HepG2 (cell line): Measurements from ENCODE around the gene ECHS1. TPM values are rescaled to one million over a fixed set of nuclear protein-coding genes. Genes with fewer than 3 reads are reported as not detected.

Experiments
- ATAC-seq: fragments of 200-7000 bp; cut with Tn5 transposase; 3 replicates; pipeline ENCODE4 v1.9.1; 2020; ENCODE audit warnings: mild to moderate bottlenecking, moderate library complexity
- BruUV-seq: library from RNA; stranded (reverse); fragments of 400-500 nt; replicated peaks from 2 replicates; lab custom pipeline; 2021; lab: Mats Ljungman, UMichigan
- CTCF ChIA-PET: fragments of 300-600 bp; formaldehyde crosslinking; extraction: SDS; loops from one replicate; lab custom pipeline; 2021; ENCODE audit warnings: low total read pairs, inconsistent platforms, low intra/inter-chr PET ratio; lab: Yijun Ruan, JAX
- POLR2A ChIA-PET: fragments of 350-600 bp; sonication (Branson Sonifier 250); formaldehyde crosslinking; loops from one replicate; lab custom pipeline; 2020; ENCODE audit warnings: antibody characterized with exemption, inconsistent platforms; lab: Yijun Ruan, JAX
- DNase-seq: peaks from one replicate; pipeline ENCODE4 v3.0.0-alpha.2; 2015; ENCODE audit warnings: low spot score
- FAIRE-seq: peaks from 3 replicates; lab custom pipeline; 2011; peaks lifted over from hg19 to GRCh38; lab: Jason Lieb, UNC
- H2AFZ ChIP-seq: one replicate; pipeline ENCODE4 v1.6.1; 2011; ENCODE audit warnings: low read length, inconsistent platforms
- H3K27ac ChIP-seq: fragments of 300-600 bp; 3 replicates; pipeline ENCODE4 v1.8.0; 2011; ENCODE audit warnings: mixed run types, mild to moderate bottlenecking, mixed read lengths, low read length, inconsistent platforms; ENCODE audit not compliant: insufficient read depth; ENCODE audit errors: extremely low read length
- H3K27me3 ChIP-seq, 2 experiments: fragments of 200-600 bp in 1 of 2; 2 replicates in 1 of 2; 3 replicates in 1 of 2; pipeline versions ENCODE4 v1.6.0 to v1.8.0; 2011; ENCODE audit warnings: low read length in 2 of 2, mild to moderate bottlenecking in 2 of 2, moderate library complexity in 2 of 2, inconsistent platforms in 1 of 2; ENCODE audit not compliant: insufficient read depth in 2 of 2, control insufficient read depth in 1 of 2
- H3K36me3 ChIP-seq, 2 experiments: fragments of 200-600 bp in 1 of 2; replicated peaks in 1 of 2; 2 replicates in 1 of 2; 3 replicates in 1 of 2; pipeline versions ENCODE4 v1.5.1 to v1.8.0; 2011; ENCODE audit warnings: low read length in 2 of 2, inconsistent platforms in 1 of 2; ENCODE audit not compliant: insufficient read depth in 2 of 2, control insufficient read depth in 1 of 2
- H3K4me1 ChIP-seq: 2 replicates; pipeline ENCODE4 v1.5.1; 2012; ENCODE audit warnings: low read length, inconsistent platforms; ENCODE audit not compliant: insufficient read depth
- H3K4me2 ChIP-seq: 2 replicates; pipeline ENCODE4 v1.6.0; 2011; ENCODE audit warnings: low read depth, low read length, inconsistent platforms
- H3K4me3 ChIP-seq, 3 experiments: fragments of 200-600 bp in 1 of 3; sonication (generic), shearing (Covaris generic) in 1 of 3; replicated peaks in 1 of 3; 2 replicates each; pipeline ENCODE4 v1.5.1; 2011 to 2016; ENCODE audit warnings: low read length in 3 of 3, inconsistent platforms in 2 of 3, low read depth in 2 of 3, mild to moderate bottlenecking in 2 of 3, control low read depth in 1 of 3, mixed read lengths in 1 of 3; ENCODE audit not compliant: insufficient read depth in 1 of 3
- H3K79me2 ChIP-seq: one replicate; pipeline ENCODE4 v1.6.1; 2011; ENCODE audit warnings: low read length, inconsistent platforms; ENCODE audit not compliant: insufficient read depth
- H3K9ac ChIP-seq: 2 replicates; pipeline ENCODE4 v1.6.0; 2011; ENCODE audit warnings: mild to moderate bottlenecking, low read depth, low read length, inconsistent platforms; ENCODE audit not compliant: insufficient read depth
- H3K9me3 ChIP-seq: 2 replicates; pipeline ENCODE4 v1.5.1; 2012; ENCODE audit warnings: mild to moderate bottlenecking, low read length
- H4K20me1 ChIP-seq: 2 replicates; pipeline ENCODE4 v1.6.0; 2011; ENCODE audit warnings: inconsistent platforms, mild to moderate bottlenecking, low read length, moderate library complexity; ENCODE audit not compliant: insufficient read depth
- FOXO1 ChIP-seq: sonication (generic); formaldehyde crosslinking; IDR thresholded peaks from 2 replicates; pipeline ENCODE4 v1.4.0; 2020; ENCODE audit warnings: missing genetic modification reagents
- HMG20A ChIP-seq: IDR thresholded peaks from 2 replicates; pipeline ENCODE4 v1.6.1; 2016; ENCODE audit warnings: borderline replicate concordance
- HNRNPK ChIP-seq: fragments of 200-400 bp; formaldehyde crosslinking; IDR thresholded peaks from 2 replicates; pipeline ENCODE4 v1.6.1; 2018; ENCODE audit warnings: low read length, low read depth, moderate library complexity, mild to moderate bottlenecking; ENCODE audit not compliant: poor library complexity, severe bottlenecking
- ZFP36L1 ChIP-seq: sonication (generic); formaldehyde crosslinking; IDR thresholded peaks from 2 replicates; pipeline ENCODE4 v1.8.0; 2022; ENCODE audit warnings: mild to moderate bottlenecking, missing genetic modification reagents, moderate library complexity
- ZNF33A ChIP-seq: sonication (generic); formaldehyde crosslinking; IDR thresholded peaks from 2 replicates; pipeline ENCODE4 v1.5.1; 2020; ENCODE audit warnings: missing genetic modification reagents, mild to moderate bottlenecking, moderate library complexity, borderline replicate concordance
- ZNF660 ChIP-seq: sonication (generic); formaldehyde crosslinking; IDR thresholded peaks from 2 replicates; pipeline ENCODE4 v1.5.1; 2020; ENCODE audit warnings: mild to moderate bottlenecking, low read depth, missing genetic modification reagents, borderline replicate concordance
- ZNF761 ChIP-seq: sonication (generic); formaldehyde crosslinking; conservative IDR thresholded peaks from 2 replicates; pipeline ENCODE4 v1.4.0; 2020; ENCODE audit warnings: mild to moderate bottlenecking, missing genetic modification reagents
- WGBS: methylation state at CpG from one replicate; pipeline ENCODE4 v1.1.6; 2017; ENCODE audit warnings: low lambda C conversion rate; 5-methylcytosine and 5-hydroxymethylcytosine counted together
- in situ Hi-C: cut with HindIII; loops from 2 replicates; pipeline ENCODE4 v1.10.0; 2017; ENCODE audit warnings: low pct_unique_long_range_greater_than_20kb; ENCODE audit not compliant: extremely low pct_ligation_motif_present
- intact Hi-C: fragments of 100-400 bp; cut with micrococcal nuclease; formaldehyde crosslinking; loops from one replicate; pipeline ENCODE4 v1.10.0; 2022; ENCODE audit not compliant: unreplicated experiment
- polyA plus RNA-seq, 8 experiments: library from polyadenylated mRNA; depleted of rRNA in 3 of 8; stranded (reverse) in 7 of 8; unstranded in 1 of 8; fragments of >200 nt; fragmentation: Illumina TruSeq in 4 of 8; extraction: Trizol in 4 of 8; gene quantifications; 2 replicates each; pipeline versions ENCODE4 v1.2.1 to v1.2.3, GENCODE V29; 2011 to 2016; ENCODE audit warnings: low read depth in 4 of 8, missing spikeins in 1 of 8, mixed read lengths in 1 of 8; ENCODE audit not compliant: insufficient read depth in 1 of 8
- total RNA-seq, 5 experiments: library from RNA; depleted of rRNA; stranded (reverse); fragments of >200 nt; fragmentation: Illumina TruSeq; extraction: Trizol; gene quantifications; 2 replicates each; pipeline ENCODE4 v1.2.3, GENCODE V29; 2016; ENCODE audit warnings: low read depth in 1 of 5

ECHS1 gene
- total and polyA plus RNA-seq, 2 of the 13 experiments (the other 11 are each of a cell fraction or from before 2014, with no cell fraction given): 32.7 to 195 TPM

DNA sequence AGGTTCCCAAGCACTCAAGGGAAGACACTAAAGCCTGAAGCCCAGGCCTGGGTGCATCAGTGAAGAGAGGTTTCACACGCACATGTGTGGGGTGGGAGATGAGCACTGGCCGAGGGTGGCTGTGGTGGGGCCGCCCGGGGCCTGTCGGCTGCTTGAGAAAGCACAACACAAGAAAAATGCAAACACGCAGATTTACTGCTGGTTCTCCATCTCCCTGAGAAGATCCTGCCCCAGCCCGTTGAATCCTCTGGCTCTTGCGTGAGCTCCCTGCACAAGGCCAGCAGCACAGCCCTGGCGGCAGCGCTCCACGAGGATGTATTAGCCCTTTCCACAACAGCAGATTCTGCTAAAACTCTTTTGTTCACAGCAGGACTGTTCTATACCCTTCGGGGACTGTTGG is 58.2 kb downstream of the ECHS1 start:
- no peak for ATAC-seq
- ChIA-PET POLR2A (interaction anchor here (0.6 to 0.8 kb wide), 2 partner anchors 33 to 107 kb away, joined by 3 read pairs; partner anchors contain the start of gene PRAP1), CTCF (no interaction called here)
- intact Hi-C loops (no loop called here), in situ Hi-C loops (no loop called here)
- FAIRE-seq: no peak
- DNase-seq: no peak
- WGBS: 77% methylated on average over 11 of the region's 12 CpGs
- Histone ChIP-seq H3K9me3 (no peaks in the 10 kb centered on the region), H3K79me2 (no peaks in the 10 kb centered on the region), H3K27ac (no peak overlapping the region), H3K9ac (no peak overlapping the region), H3K4me1 (peaks cover 15% of the 10 kb centered on the region), H4K20me1 (no peaks in the 10 kb centered on the region), H3K36me3 (peaks cover 13 to 26% of the 10 kb centered on the region in 2 experiments; a peak in 4 of 5 replicates), H3K4me3 (no peak overlapping the region), H2AFZ (no peak overlapping the region), H3K27me3 (peaks cover 0 to 9% of the 10 kb centered on the region in 2 experiments; a peak in 2 of 5 replicates), H3K4me2 (no peak overlapping the region)
- TF ChIP-seq HNRNPK: no peak
- TF ChIP-seq FOXO1 (CRISPR knock-in tag): no peak
- TF ChIP-seq ZNF660: no peak
- BruUV-seq: no TSS peak

GRCh38 chr10:133313192-133313591 is 60.0 kb downstream of the ECHS1 start:
- no peaks in the 10 kb centered on the region for H3K9me3 ChIP-seq
- POLR2A ChIA-PET: no interaction called here
- no peaks in the 10 kb centered on the region; a peak in 1 of 5 replicates for H3K27me3 ChIP-seq
- TF ChIP-seq ZNF761 (no peak), HMG20A (CRISPR knock-in tag) (no peak), ZFP36L1 (CRISPR knock-in tag) (no peak), ZNF33A (CRISPR knock-in tag) (no peak)
- peaks cover 4% of the 10 kb centered on the region for H3K79me2 ChIP-seq
- intact Hi-C loops (no loop called here), in situ Hi-C loops (no loop called here)
- no TSS peak for BruUV-seq
- WGBS: 93% methylated on average over 4 of the region's 4 CpGs
- no peak overlapping the region for H3K27ac ChIP-seq
- no peak overlapping the region for H3K4me3 ChIP-seq
- ATAC-seq (no peak), DNase-seq (no peak), FAIRE-seq (no peak)
- no peak overlapping the region for H3K9ac ChIP-seq
- H3K4me1 ChIP-seq: peaks cover 9% of the 10 kb centered on the region; the same call in 1 of the 2 replicates
- H3K36me3 ChIP-seq: peaks cover 14 to 33% of the 10 kb centered on the region in 2 experiments; a peak in 4 of 5 replicates
- no peak overlapping the region for H2AFZ ChIP-seq
- H3K4me2 ChIP-seq: no peak overlapping the region
- CTCF ChIA-PET: interaction anchor here (0.6 kb wide), 1 partner anchor 16 kb away, joined by 3 read pairs; no protein-coding TSS in a partner anchor
- H4K20me1 ChIP-seq: no peaks in the 10 kb centered on the region; the same call in 1 of the 2 replicates
